NCI-H526 treated with DMSO at 0.1 percent for 48 hours (cell line): ENCODE measurements around the gene ICAM2.

Experiments used
- DNase-seq: peaks from one replicate; lab custom pipeline; 2025; lab: John Stamatoyannopoulos, UW

The ICAM2 gene

GRCh38 chr17:64020056-64020766 is at the start of gene ICAM2:
ICAM2 (minus strand) TSS chr17:64020633; CDS start chr17:64006691, 13,942 bp downstream.
- DNase-seq = no peak

- no peak for DNase-seq
Measured at GRCh38 chr17:64070213-64070612, 49.8 kb upstream of the ICAM2 start.

- no peak for DNase-seq
Measured at GRCh38 chr17:64069143-64069542, 48.7 kb upstream of the ICAM2 start.

- DNase-seq = no peak
Measured at GRCh38 chr17:64067657-64068056, 47.2 kb upstream of the ICAM2 start.

GRCh38 chr17:64066716-64067115 is 46.3 kb upstream of the ICAM2 start:
- DNase-seq = no peak

- DNase-seq = no peak
Measured at GRCh38 chr17:64065161-64065560, 44.7 kb upstream of the ICAM2 start.

GRCh38 chr17:64064331-64064730 is 43.9 kb upstream of the ICAM2 start:
- DNase-seq = no peak

GRCh38 chr17:64063766-64064224 is 43.4 kb upstream of the ICAM2 start:
- no peak for DNase-seq

- DNase-seq = no peak
Measured at GRCh38 chr17:64063088-64063487, 42.7 kb upstream of the ICAM2 start.

- DNase-seq = no peak
Measured at GRCh38 chr17:64061178-64061898, 40.9 kb upstream of the ICAM2 start.

GRCh38 chr17:64060331-64060730 is 39.9 kb upstream of the ICAM2 start:
- no peak for DNase-seq

- no peak for DNase-seq
Measured at GRCh38 chr17:64059756-64060155, 39.3 kb upstream of the ICAM2 start.

GRCh38 chr17:64058621-64059020 is 38.2 kb upstream of the ICAM2 start:
- DNase-seq = no peak

- DNase-seq = no peak
Measured at GRCh38 chr17:64057701-64058263, 37.3 kb upstream of the ICAM2 start.

- no peak for DNase-seq
Measured at GRCh38 chr17:64056269-64057005, 36.0 kb upstream of the ICAM2 start.

- no peak for DNase-seq
Measured at GRCh38 chr17:64055183-64056142, 35.0 kb upstream of the ICAM2 start.

GRCh38 chr17:64054304-64054703 is 33.9 kb upstream of the ICAM2 start:
- DNase-seq = no peak

- no peak for DNase-seq
Measured at GRCh38 chr17:64053101-64053500, 32.7 kb upstream of the ICAM2 start.

GRCh38 chr17:64051153-64051552 is 30.7 kb upstream of the ICAM2 start:
- DNase-seq = no peak

GRCh38 chr17:64048805-64049204 is 28.4 kb upstream of the ICAM2 start:
- no peak for DNase-seq

GRCh38 chr17:64045176-64045575 is 24.7 kb upstream of the ICAM2 start:
- DNase-seq = no peak
